Kidney (tissue), 14 donors: ENCODE results near the gene S100A6. TPM values are rescaled to one million over a fixed set of nuclear protein-coding genes. Genes with fewer than 3 reads are reported as not detected.

Experiments used
- DNase-seq, 5 donors: peaks; one replicate each; pipeline ENCODE4 v3.0.0-alpha.2; 2013 to 2020
- FAIRE-seq: peaks from 2 replicates; lab custom pipeline; 2012; peaks lifted over from hg19 to GRCh38; lab: Jason Lieb, UNC
- H3K27ac ChIP-seq, 2 donors: one replicate each; pipeline ENCODE4 v1.7.0; 2013; ENCODE audit warnings: low read depth in 2 of 2, low read length in 2 of 2, inconsistent platforms in 1 of 2
- H3K27me3 ChIP-seq: one replicate; pipeline ENCODE4 v1.7.1; 2013; ENCODE audit warnings: low read length, inconsistent platforms; ENCODE audit not compliant: control insufficient read depth, insufficient read depth
- H3K36me3 ChIP-seq, 3 donors: one replicate each; pipeline versions ENCODE4 v1.7.0 to v1.7.1; 2013; ENCODE audit warnings: low read length in 3 of 3, control low read depth in 1 of 3, inconsistent platforms in 1 of 3; ENCODE audit not compliant: insufficient read depth in 3 of 3, control insufficient read depth in 2 of 3
- H3K4me1 ChIP-seq, 3 donors: one replicate each; pipeline versions ENCODE4 v1.7.0 to v1.7.1; 2013; ENCODE audit warnings: low read length in 3 of 3, inconsistent platforms in 1 of 3, low read depth in 1 of 3; ENCODE audit not compliant: control insufficient read depth in 2 of 3, insufficient read depth in 2 of 3
- H3K4me3 ChIP-seq, 3 donors: one replicate each; pipeline versions ENCODE4 v1.7.0 to v1.8.1; 2013; ENCODE audit warnings: low read length in 3 of 3, control low read depth in 1 of 3, inconsistent platforms in 1 of 3
- H3K9ac ChIP-seq, 3 donors: one replicate each; pipeline versions ENCODE4 v1.7.0 to v1.7.1; 2013; ENCODE audit warnings: low read length in 3 of 3, control low read depth in 1 of 3, inconsistent platforms in 1 of 3
- H3K9me3 ChIP-seq, 3 donors: one replicate each; pipeline versions ENCODE4 v1.7.0 to v1.7.1; 2013; ENCODE audit warnings: low read length in 3 of 3, control low read depth in 1 of 3, inconsistent platforms in 1 of 3; ENCODE audit not compliant: control insufficient read depth in 2 of 3, insufficient read depth in 1 of 3
- intact Hi-C: fragments of 100-400 bp; cut with DNase I; formaldehyde crosslinking; loops from one replicate; pipeline ENCODE4 v1.11.1; 2022
- polyA plus RNA-seq: library from polyadenylated mRNA; stranded (reverse); fragments of 350-450 nt; fragmentation: Illumina TruSeq; extraction: RNeasy Lipid Tissue Mini Kit (QIAGEN cat#74804); gene quantifications from one replicate; pipeline ENCODE4 v1.2.3, GENCODE V29; 2014; ENCODE audit warnings: low read depth, low replicate concordance; ENCODE audit not compliant: insufficient read depth
- total RNA-seq: library from RNA; stranded (reverse); fragmentation: NEBNext Ultra II Directional; extraction: Animal tissue kit (Norgen Biotek cat#: 25700); gene quantifications from one replicate; pipeline ENCODE4 v1.2.1, GENCODE V29; 2021
- TF ChIP-seq, protein P1 (sequence below): IDR thresholded peaks from 3 replicates; pipeline ENCODE4 v1.5.1; 2012; ENCODE audit warnings: mild to moderate bottlenecking, moderate library complexity, borderline replicate concordance; ENCODE audit not compliant: insufficient read depth; ENCODE audit errors: extremely low read depth
- donor health status: control.
- donor health status: control.
- donor health status: control.
- donor health status: control.
- donor health status: control.
- donor health status: DM: yes; HTN: yes; CAD: no.
- donor health status: Normal renal cell carcinoma (clear cell type).

The S100A6 gene
- total and polyA plus RNA-seq, 2 donors from 2014 or later, result 1,542 to 1,580 TPM

GRCh38 chr1:153546371-153546770 lies 10.6 kb upstream of the S100A6 start:
- intact Hi-C loops, result no loop called here
- Histone ChIP-seq H3K27me3 (no peaks in the 10 kb centered on the region), H3K36me3 (no peaks in the 10 kb centered on the region), H3K4me1 (peaks cover 5 to 47% (median 10%) of the 10 kb centered on the region in 3 donors), H3K27ac (peak overlapping the region in 1 of 2 donors; percentile 4), H3K9ac (peak overlapping the region in 1 of 3 donors; percentile 74), H3K9me3 (no peaks in the 10 kb centered on the region), H3K4me3 (no peak overlapping the region)
- DNase-seq (peak in 2 of 5 donors; percentile 48 to 64), FAIRE-seq (no peak)
- TF ChIP-seq, protein P1, sequence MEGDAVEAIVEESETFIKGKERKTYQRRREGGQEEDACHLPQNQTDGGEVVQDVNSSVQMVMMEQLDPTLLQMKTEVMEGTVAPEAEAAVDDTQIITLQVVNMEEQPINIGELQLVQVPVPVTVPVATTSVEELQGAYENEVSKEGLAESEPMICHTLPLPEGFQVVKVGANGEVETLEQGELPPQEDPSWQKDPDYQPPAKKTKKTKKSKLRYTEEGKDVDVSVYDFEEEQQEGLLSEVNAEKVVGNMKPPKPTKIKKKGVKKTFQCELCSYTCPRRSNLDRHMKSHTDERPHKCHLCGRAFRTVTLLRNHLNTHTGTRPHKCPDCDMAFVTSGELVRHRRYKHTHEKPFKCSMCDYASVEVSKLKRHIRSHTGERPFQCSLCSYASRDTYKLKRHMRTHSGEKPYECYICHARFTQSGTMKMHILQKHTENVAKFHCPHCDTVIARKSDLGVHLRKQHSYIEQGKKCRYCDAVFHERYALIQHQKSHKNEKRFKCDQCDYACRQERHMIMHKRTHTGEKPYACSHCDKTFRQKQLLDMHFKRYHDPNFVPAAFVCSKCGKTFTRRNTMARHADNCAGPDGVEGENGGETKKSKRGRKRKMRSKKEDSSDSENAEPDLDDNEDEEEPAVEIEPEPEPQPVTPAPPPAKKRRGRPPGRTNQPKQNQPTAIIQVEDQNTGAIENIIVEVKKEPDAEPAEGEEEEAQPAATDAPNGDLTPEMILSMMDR, result no peak

DNA sequence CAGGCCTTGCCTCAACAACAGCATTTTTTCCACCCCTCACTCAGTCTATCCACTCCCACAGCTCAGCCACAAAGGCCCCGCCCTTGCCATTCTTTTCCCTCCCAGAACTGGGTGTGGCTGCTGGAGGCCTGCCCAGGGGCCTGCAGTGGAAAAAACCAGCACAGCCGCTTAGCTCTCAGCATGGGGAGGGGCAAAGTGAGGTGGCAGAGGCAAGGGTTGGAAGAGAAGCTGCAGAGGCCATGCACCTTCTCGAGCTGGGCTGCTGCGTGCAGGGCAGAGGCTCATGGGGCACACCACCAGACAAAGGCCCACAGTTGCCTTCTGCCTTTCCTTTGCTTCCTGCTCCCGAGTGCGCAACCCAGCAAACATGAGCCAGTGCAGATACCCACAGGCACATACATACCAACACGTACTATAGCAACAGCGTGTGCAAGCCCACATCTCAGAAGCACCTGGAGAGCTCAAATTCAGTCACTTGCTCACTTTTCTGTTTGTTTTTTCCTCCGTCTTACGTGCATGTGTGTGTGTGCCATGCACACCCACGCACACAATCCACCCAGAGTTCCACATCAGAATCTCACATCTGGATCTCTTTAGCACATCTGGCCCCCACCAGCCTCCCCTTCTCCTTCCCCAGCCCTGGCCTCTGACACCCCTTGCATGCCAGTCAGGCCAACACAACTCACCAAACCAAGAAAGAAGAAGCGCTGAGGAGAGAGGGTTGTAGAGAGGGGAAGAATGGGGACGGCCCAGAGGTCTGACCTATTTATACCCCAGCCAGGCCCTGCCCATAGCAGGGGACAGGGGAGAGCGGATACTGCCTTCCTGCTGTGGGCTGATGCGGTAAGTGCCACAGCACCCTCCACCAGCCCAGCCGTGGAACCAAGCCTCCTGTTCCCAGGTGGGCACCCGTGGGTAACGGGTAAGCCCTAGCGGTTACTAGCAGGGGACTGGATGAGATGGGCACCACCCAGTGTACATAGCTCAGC lies 9.6 kb upstream of the S100A6 start, which contains the start of gene S100A4:
Gene S100A4, minus strand, starts transcription at position 740 of the 989 bp plus-strand sequence. CDS start 1,012 bp downstream, outside the sequence.
- no peaks in the 10 kb centered on the region for H3K27me3 ChIP-seq
- intact Hi-C loops, result no loop called here
- FAIRE-seq, result no peak
- peak within 1 kb of the TSS in 1 of 3 donors; percentile 74 for H3K9ac ChIP-seq
- peak; percentile 95 to 97 (median 96) for DNase-seq
- TF ChIP-seq, protein P1, result no peak
- no peaks in the 10 kb centered on the region for H3K36me3 ChIP-seq
- H3K4me3 ChIP-seq, result peak within 1 kb of the TSS in 2 of 3 donors; percentile 43 to 50
- H3K4me1 ChIP-seq, result peaks cover 5 to 44% (median 19%) of the 10 kb centered on the region in 3 donors
- peak within 1 kb of the TSS; percentile 66 to 74 for H3K27ac ChIP-seq
- H3K9me3 ChIP-seq, result no peaks in the 10 kb centered on the region

DNA sequence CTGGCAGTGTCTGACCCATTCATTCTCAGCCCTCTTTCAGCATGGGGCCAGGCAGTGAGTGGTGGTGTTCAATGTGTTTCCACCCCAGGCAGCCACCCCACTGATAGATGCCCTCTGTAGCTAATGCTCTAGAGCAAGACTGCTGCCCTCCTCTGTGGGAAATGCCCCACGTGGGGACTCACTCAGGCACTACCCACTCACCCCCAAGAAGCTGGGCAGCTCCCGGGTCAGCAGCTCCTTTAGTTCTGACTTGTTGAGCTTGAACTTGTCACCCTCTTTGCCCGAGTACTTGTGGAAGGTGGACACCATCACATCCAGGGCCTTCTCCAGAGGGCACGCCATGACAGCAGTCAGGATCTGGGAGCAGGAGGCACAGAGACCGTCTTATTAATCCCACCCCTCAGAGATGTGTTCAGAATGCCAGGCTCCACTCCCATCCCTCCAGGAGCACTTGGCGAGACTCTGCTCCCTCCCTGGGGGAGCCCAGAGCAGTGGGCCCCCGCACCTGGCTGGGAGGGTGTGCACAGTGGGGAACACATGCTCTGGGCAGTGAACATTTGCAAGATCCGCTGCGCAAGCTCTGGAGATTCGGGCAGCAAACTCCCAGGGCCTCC lies 8.8 kb upstream of the S100A6 start:
- Histone ChIP-seq H3K4me3 (peak overlapping the region in 1 of 3 donors; percentile 23), H3K4me1 (peaks cover 5 to 44% (median 23%) of the 10 kb centered on the region in 3 donors), H3K27ac (peak overlapping the region; percentile 66 to 68), H3K9me3 (no peaks in the 10 kb centered on the region), H3K9ac (peak overlapping the region in 1 of 3 donors; percentile 31), H3K27me3 (no peaks in the 10 kb centered on the region), H3K36me3 (no peaks in the 10 kb centered on the region)
- TF ChIP-seq, protein P1, result no peak
- intact Hi-C loops, result no loop called here
- DNase-seq (peak in 1 of 5 donors; percentile 56), FAIRE-seq (no peak)
